Measurements from ENCODE around the gene AGBL5. TPM values are rescaled to one million over a fixed set of nuclear protein-coding genes. Genes with fewer than 3 reads are reported as not detected.

Gene AGBL5
- total and polyA plus RNA-seq, 2 of the 13 experiments (the other 11 are each of a cell fraction or from before 2014, with no cell fraction given), result 55.9 to 73.3 TPM

GRCh38 chr2:27092696-27093429, 41.4 kb downstream of the AGBL5 start (continued):
- TF ChIP-seq, protein P1, sequence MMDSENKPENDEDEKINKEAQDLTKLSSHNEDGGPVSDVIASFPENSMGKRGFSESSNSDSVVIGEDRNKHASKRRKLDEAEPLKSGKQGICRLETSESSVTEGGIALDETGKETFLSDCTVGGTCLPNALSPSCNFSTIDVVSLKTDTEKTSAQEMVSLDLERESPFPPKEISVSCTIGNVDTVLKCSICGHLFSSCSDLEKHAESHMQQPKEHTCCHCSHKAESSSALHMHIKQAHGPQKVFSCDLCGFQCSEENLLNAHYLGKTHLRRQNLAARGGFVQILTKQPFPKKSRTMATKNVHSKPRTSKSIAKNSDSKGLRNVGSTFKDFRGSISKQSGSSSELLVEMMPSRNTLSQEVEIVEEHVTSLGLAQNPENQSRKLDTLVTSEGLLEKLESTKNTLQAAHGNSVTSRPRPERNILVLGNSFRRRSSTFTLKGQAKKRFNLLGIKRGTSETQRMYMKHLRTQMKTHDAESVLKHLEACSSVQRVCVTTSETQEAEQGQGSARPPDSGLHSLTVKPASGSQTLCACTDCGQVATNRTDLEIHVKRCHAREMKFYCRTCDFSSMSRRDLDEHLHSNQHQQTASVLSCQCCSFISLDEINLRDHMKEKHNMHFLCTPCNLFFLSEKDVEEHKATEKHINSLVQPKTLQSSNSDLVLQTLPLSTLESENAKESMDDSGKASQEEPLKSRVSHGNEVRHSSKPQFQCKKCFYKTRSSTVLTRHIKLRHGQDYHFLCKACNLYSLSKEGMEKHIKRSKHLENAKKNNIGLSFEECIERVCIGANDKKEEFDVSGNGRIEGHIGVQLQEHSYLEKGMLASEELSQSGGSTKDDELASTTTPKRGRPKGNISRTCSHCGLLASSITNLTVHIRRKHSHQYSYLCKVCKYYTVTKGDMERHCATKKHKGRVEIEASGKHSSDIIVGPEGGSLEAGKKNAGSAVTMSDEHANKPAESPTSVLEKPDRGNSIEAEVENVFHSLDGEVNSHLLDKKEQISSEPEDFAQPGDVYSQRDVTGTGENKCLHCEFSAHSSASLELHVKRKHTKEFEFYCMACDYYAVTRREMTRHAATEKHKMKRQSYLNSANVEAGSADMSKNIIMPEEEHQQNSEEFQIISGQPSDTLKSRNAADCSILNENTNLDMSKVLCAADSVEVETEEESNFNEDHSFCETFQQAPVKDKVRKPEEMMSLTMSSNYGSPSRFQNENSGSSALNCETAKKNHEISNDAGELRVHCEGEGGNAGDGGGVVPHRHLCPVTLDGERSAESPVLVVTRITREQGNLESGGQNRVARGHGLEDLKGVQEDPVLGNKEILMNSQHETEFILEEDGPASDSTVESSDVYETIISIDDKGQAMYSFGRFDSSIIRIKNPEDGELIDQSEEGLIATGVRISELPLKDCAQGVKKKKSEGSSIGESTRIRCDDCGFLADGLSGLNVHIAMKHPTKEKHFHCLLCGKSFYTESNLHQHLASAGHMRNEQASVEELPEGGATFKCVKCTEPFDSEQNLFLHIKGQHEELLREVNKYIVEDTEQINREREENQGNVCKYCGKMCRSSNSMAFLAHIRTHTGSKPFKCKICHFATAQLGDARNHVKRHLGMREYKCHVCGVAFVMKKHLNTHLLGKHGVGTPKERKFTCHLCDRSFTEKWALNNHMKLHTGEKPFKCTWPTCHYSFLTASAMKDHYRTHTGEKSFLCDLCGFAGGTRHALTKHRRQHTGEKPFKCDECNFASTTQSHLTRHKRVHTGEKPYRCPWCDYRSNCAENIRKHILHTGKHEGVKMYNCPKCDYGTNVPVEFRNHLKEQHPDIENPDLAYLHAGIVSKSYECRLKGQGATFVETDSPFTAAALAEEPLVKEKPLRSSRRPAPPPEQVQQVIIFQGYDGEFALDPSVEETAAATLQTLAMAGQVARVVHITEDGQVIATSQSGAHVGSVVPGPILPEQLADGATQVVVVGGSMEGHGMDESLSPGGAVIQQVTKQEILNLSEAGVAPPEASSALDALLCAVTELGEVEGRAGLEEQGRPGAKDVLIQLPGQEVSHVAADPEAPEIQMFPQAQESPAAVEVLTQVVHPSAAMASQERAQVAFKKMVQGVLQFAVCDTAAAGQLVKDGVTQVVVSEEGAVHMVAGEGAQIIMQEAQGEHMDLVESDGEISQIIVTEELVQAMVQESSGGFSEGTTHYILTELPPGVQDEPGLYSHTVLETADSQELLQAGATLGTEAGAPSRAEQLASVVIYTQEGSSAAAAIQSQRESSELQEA (CRISPR knock-in tag; IDR thresholded peaks at IDR 0.05; ENCODE audit: not compliant biosample characterization), result peak; percentile 82
- TF ChIP-seq ZNF607 (CRISPR knock-in tag; IDR thresholded peaks at IDR 0.05; ENCODE audit: borderline replicate concordance), result peak; percentile 94
- TF ChIP-seq, protein P2, sequence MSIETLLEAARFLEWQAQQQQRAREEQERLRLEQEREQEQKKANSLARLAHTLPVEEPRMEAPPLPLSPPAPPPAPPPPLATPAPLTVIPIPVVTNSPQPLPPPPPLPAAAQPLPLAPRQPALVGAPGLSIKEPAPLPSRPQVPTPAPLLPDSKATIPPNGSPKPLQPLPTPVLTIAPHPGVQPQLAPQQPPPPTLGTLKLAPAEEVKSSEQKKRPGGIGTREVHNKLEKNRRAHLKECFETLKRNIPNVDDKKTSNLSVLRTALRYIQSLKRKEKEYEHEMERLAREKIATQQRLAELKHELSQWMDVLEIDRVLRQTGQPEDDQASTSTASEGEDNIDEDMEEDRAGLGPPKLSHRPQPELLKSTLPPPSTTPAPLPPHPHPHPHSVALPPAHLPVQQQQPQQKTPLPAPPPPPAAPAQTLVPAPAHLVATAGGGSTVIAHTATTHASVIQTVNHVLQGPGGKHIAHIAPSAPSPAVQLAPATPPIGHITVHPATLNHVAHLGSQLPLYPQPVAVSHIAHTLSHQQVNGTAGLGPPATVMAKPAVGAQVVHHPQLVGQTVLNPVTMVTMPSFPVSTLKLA (IDR thresholded peaks at IDR 0.05), result peak; percentile 49
- peak; percentile 30 for TF ChIP-seq RBM39 (IDR thresholded peaks at IDR 0.05; ENCODE audit: low read depth, low read length, poor library complexity, severe bottlenecking)
- TF ChIP-seq KMT2B (CRISPR knock-in tag; IDR thresholded peaks at IDR 0.05), result no peak
- no peak for TF ChIP-seq MBNL3 (CRISPR knock-in tag; conservative IDR thresholded peaks at IDR 0.05)
- TF ChIP-seq KDM1A (CRISPR knock-in tag; IDR thresholded peaks at IDR 0.05), result no peak
- TF ChIP-seq POLR2AphosphoS5 (IDR thresholded peaks at IDR 0.05; ENCODE audit: low read depth, low read length), result peak; percentile 61; the same call in 1 of the 2 replicates
- peak; percentile 49; the same call in 1 of the 2 replicates for TF ChIP-seq KDM5B (CRISPR knock-in tag; IDR thresholded peaks at IDR 0.05; ENCODE audit: borderline replicate concordance)
- TF ChIP-seq ZNF557 (CRISPR knock-in tag; IDR thresholded peaks at IDR 0.05), result peak; percentile 75; the same call in 1 of the 2 replicates
- TF ChIP-seq ZNF335 (CRISPR knock-in tag; IDR thresholded peaks at IDR 0.05), result no peak
- TF ChIP-seq THAP11 (CRISPR knock-in tag; IDR thresholded peaks at IDR 0.05), result peak; percentile 85
- TF ChIP-seq ZNF572 (CRISPR knock-in tag; IDR thresholded peaks at IDR 0.05), result 0 out of 2 replicates have a peak, but pooled peaks have one; percentile 6
- no peak for TF ChIP-seq AGO1 (IDR thresholded peaks at IDR 0.05; ENCODE audit: low read depth, low read length, poor library complexity, severe bottlenecking)
- peak; percentile 25; the same call in 1 of the 2 replicates for TF ChIP-seq ZNF441 (CRISPR knock-in tag; IDR thresholded peaks at IDR 0.05; ENCODE audit: borderline replicate concordance)
- TF ChIP-seq ZNF484 (CRISPR knock-in tag; IDR thresholded peaks at IDR 0.05; ENCODE audit: borderline replicate concordance, low read depth), result no peak
- TF ChIP-seq, protein P3, sequence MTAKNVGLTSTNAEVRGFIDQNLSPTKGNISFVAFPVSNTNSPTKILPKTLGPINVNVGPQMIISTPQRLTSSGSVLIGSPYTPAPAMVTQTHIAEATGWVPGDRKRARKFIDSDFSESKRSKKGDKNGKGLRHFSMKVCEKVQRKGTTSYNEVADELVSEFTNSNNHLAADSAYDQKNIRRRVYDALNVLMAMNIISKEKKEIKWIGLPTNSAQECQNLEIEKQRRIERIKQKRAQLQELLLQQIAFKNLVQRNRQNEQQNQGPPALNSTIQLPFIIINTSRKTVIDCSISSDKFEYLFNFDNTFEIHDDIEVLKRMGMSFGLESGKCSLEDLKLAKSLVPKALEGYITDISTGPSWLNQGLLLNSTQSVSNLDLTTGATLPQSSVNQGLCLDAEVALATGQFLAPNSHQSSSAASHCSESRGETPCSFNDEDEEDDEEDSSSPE (CRISPR knock-in tag; IDR thresholded peaks at IDR 0.05), result peak; percentile 75
- 0 out of 2 replicates have a peak, but pooled peaks have one; percentile 43 for TF ChIP-seq ZNF772 (CRISPR knock-in tag; IDR thresholded peaks at IDR 0.05)

Measured in HepG2 (cell line).